HG03439 (cell line): ENCODE results near the gene KRTAP29-1.
"Not testable (repeated sequence)": the region's sequence is repeated elsewhere in the genome, so short reads cannot be mapped to it uniquely, and the experiment has no call there.

Experiments used
- ATAC-seq: cut with Tn5 transposase; IDR thresholded peaks from one replicate; pipeline ENCODE4 v1.9.1; 2021; ENCODE audit warnings: mild to moderate bottlenecking, moderate library complexity; ENCODE audit not compliant: unreplicated experiment

The KRTAP29-1 gene

GRCh38 chr17:41301204-41301790, 1.4 kb downstream of the KRTAP29-1 start:
- ATAC-seq = no peak

DNA sequence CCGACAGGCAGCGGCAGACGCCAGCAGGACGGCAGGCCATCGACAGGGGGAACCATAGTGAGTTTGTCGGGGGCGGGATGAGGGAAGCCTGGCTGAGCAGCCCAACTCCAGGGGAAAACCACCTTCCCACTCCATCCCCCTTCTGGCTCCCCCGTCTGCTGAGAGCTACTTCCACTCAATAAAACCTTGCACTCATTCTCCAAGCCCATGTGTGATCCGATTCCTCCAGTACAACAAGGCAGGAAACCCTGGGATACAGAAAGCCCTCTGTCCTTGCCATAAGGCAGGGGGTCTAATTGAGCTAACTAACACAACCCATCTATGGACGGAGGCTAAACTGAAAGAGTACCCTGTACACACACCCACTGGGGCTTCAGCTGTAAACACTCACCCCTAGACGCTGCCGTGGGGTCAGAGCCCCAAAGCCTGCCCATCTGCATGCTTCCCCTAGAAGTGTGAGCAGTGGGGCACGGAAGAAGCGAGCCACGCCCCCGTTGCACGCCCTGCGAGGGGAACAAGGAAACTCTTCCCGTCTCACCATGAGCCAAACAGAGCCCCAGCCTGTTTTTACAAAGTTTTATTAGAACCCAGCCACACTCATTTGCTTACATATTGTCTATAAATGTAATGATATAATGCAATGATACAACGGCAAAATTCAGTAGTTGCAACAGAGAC, 4.1 kb downstream of the KRTAP29-1 start:
- ATAC-seq = no peak

DNA sequence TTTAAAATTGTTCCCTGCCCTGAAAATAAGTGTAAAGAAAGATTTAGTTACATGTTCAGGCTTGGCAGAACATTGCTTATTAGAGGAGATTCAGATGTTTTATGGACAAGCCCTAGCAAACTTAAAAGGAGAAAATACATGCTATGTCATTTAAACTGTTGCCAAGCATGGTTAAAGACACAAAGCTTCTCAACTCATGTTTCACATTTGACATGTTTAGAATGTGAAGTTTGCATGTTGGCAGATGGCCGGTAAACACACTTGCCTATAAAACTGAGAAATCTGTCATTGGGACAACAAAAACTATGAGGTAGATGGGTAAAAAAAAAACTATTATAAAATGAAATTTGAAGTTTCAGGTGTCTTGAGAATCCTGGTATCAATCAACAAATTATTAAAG, 5.8 kb downstream of the KRTAP29-1 start:
- ATAC-seq = no peak

DNA sequence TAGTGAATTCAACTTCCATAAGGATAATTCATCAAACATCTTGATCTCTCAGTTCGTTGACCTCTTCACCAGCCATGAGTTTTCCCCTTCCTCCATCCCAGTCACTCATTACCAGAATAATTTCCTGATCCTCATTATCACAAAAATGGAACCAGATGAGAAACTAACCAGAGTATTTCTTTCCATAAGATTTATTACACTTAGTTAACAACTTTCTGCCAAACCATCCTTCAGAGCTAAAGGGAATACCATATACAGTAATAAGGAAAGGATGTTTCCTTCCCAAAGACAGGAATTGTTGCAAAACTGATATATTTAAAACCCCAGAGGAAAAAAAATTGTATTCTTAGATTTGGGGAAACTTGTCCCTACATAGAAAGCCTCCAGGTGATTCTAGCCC, 8.6 kb downstream of the KRTAP29-1 start:
- no peak for ATAC-seq

DNA sequence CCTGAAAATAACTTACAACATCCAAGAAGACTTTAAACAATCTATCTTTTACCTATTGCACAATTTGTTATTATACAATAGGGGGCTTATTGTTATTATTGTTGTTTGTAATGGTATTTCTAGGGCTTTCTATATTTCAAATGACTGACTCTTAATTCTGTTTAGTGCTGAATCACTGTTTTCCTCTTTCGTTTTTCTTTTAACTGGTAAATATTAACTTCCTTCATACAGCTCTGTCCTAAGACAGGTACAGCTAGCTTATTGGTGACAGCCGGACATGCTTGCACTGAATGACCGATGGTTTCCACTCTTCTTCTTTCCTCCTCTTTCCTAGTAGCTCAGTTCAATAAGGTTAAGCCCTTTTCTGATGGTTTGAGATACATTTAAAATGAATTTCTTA, 15.6 kb downstream of the KRTAP29-1 start:
- ATAC-seq = no peak

GRCh38 chr17:41284546-41284945, 18.1 kb downstream of the KRTAP29-1 start:
- no peak for ATAC-seq

GRCh38 chr17:41284043-41284442, 18.6 kb downstream of the KRTAP29-1 start:
- ATAC-seq = no peak

GRCh38 chr17:41278176-41278955, 24.3 kb downstream of the KRTAP29-1 start:
- no peak for ATAC-seq

DNA sequence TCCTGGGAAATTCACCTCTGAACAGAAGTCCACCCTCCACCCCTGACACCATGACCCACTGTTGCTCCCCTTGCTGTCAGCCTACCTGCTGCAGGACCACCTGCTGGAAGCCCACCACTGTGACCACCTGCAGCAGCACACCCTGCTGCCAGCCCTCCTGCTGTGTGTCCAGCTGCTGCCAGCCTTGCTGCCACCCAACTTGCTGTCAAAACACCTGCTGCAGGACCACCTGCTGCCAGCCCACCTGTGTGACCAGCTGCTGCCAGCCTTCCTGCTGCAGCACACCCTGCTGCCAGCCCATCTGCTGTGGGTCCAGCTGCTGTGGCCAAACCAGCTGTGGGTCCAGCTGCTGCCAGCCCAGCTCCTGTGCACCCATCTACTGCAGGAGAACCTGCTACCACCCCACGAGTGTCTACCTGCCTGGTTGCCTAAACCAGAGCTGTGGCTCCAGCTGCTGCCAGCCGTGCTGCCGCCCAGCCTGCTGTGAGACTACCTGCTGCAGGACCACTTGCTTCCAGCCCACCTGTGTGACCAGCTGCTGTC, 26.9 kb downstream of the KRTAP29-1 start, which contains the start of gene KRTAP9-7:
Gene KRTAP9-7 (plus strand): TSS at position 51 of the 543 bp plus-strand sequence. CDS start 0 bp downstream, at position 51.
- not testable (repeated sequence) for ATAC-seq

GRCh38 chr17:41271858-41272257, 30.8 kb downstream of the KRTAP29-1 start:
- ATAC-seq = no peak

- ATAC-seq = not testable (repeated sequence)
Observed at GRCh38 chr17:41271323-41271722, 31.3 kb downstream of the KRTAP29-1 start.

DNA sequence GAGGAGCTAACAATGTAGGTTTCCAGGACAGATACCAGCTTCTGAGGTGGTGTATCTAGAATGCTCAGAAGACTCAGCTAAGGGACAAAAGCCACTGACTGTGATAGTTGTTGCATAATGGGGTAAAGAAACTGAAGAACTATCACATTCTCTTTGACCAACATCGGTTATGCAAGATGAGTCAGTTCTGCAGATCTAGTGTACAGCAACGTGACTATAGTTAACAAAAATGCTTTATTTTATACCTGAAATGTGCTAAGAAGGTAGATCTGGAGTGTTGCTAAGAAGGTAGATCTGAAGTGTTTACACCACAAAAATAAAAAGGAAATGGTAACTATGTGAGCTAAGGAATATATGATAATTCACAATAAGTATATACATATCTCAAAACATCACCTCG, 34.9 kb downstream of the KRTAP29-1 start:
- ATAC-seq = no peak

- no peak for ATAC-seq
Observed at GRCh38 chr17:41265078-41265477, 37.6 kb downstream of the KRTAP29-1 start, which contains the start of gene KRTAP9-6. Gene KRTAP9-6, plus strand, starts transcription at chr17:41265378. Its CDS starts 0 bp downstream, at chr17:41265378.

- no peak for ATAC-seq
Observed at GRCh38 chr17:41264599-41264998, 38.1 kb downstream of the KRTAP29-1 start.

GRCh38 chr17:41263212-41263611, 39.4 kb downstream of the KRTAP29-1 start:
- ATAC-seq = no peak

- ATAC-seq = no peak
Observed at GRCh38 chr17:41258406-41258805, 44.2 kb downstream of the KRTAP29-1 start.

- no peak for ATAC-seq
Observed at GRCh38 chr17:41256291-41256685, 46.4 kb downstream of the KRTAP29-1 start.

GRCh38 chr17:41255381-41256290, 47.0 kb downstream of the KRTAP29-1 start, which contains the start of gene KRTAP9-9:
Gene KRTAP9-9, plus strand, starts transcription at chr17:41255384.
- not testable (repeated sequence) for ATAC-seq

- ATAC-seq = no peak
Observed at GRCh38 chr17:41254861-41255260, 47.8 kb downstream of the KRTAP29-1 start.
